ENCODE results near the gene TNFAIP3.
A peak's percentile ranks its signal among the peaks of the same experiment; 100 is the strongest.
"Not testable (repeated sequence)": the region's sequence is repeated elsewhere in the genome, so short reads cannot be mapped to it uniquely, and the experiment has no call there.

The TNFAIP3 gene

GRCh38 chr6:137866914-137867684, at the start of gene TNFAIP3:
TNFAIP3 (plus strand) TSS chr6:137867259; CDS start chr6:137871228, 3,969 bp downstream.
- peak; percentile 95 for DNase-seq

GRCh38 chr6:137818440-137818839, 48.6 kb upstream of the TNFAIP3 start:
- no peak for DNase-seq

- DNase-seq = no peak
Measured at GRCh38 chr6:137819740-137820139, 47.3 kb upstream of the TNFAIP3 start.

- no peak for DNase-seq
Measured at GRCh38 chr6:137820425-137820824, 46.6 kb upstream of the TNFAIP3 start.

- no peak for DNase-seq
Measured at GRCh38 chr6:137820952-137821351, 46.1 kb upstream of the TNFAIP3 start.

GRCh38 chr6:137821491-137821890, 45.6 kb upstream of the TNFAIP3 start:
- DNase-seq = no peak

- peak; percentile 60 for DNase-seq
Measured at GRCh38 chr6:137823826-137824555, 43.1 kb upstream of the TNFAIP3 start.

GRCh38 chr6:137824556-137824879, 42.5 kb upstream of the TNFAIP3 start:
- DNase-seq = no peak

GRCh38 chr6:137824896-137825295, 42.2 kb upstream of the TNFAIP3 start:
- DNase-seq = no peak

GRCh38 chr6:137827411-137827940, 39.6 kb upstream of the TNFAIP3 start:
- DNase-seq = no peak

- DNase-seq = no peak
Measured at GRCh38 chr6:137827977-137828810, 38.9 kb upstream of the TNFAIP3 start.

GRCh38 chr6:137829641-137830083, 37.4 kb upstream of the TNFAIP3 start:
- no peak for DNase-seq

GRCh38 chr6:137830511-137830911, 36.5 kb upstream of the TNFAIP3 start:
- no peak for DNase-seq

GRCh38 chr6:137832110-137832509, 34.9 kb upstream of the TNFAIP3 start:
- DNase-seq = no peak

- DNase-seq = no peak
Measured at GRCh38 chr6:137834508-137834907, 32.6 kb upstream of the TNFAIP3 start.

- DNase-seq = no peak
Measured at GRCh38 chr6:137836788-137837187, 30.3 kb upstream of the TNFAIP3 start.

GRCh38 chr6:137838090-137838489, 29.0 kb upstream of the TNFAIP3 start:
- DNase-seq = not testable (repeated sequence)

- DNase-seq = not testable (repeated sequence)
Measured at GRCh38 chr6:137838597-137838996, 28.5 kb upstream of the TNFAIP3 start.

- no peak for DNase-seq
Measured at GRCh38 chr6:137839076-137839475, 28.0 kb upstream of the TNFAIP3 start.

- no peak for DNase-seq
Measured at GRCh38 chr6:137840252-137840651, 26.8 kb upstream of the TNFAIP3 start.

GRCh38 chr6:137843211-137843610, 23.8 kb upstream of the TNFAIP3 start:
- no peak for DNase-seq

GRCh38 chr6:137844327-137844726, 22.7 kb upstream of the TNFAIP3 start:
- not testable (repeated sequence) for DNase-seq

- DNase-seq = not testable (repeated sequence)
Measured at GRCh38 chr6:137844773-137845172, 22.3 kb upstream of the TNFAIP3 start.
